HepG2 (cell line): ENCODE results near the gene CREG2. TPM values are rescaled to one million over a fixed set of nuclear protein-coding genes. Genes with fewer than 3 reads are reported as not detected.

Source experiments
- AFF4 ChIP-seq: sonication (generic); formaldehyde crosslinking; IDR thresholded peaks from 2 replicates; pipeline ENCODE4 v1.4.0; 2020; ENCODE audit warnings: missing genetic modification reagents
- BCL3 ChIP-seq: sonication (generic); formaldehyde crosslinking; IDR thresholded peaks from 2 replicates; pipeline ENCODE4 v1.5.1; 2020; ENCODE audit warnings: mild to moderate bottlenecking, missing genetic modification reagents, moderate library complexity
- FOXM1 ChIP-seq: sonication (generic); formaldehyde crosslinking; IDR thresholded peaks from 2 replicates; pipeline ENCODE4 v1.5.0; 2020; ENCODE audit warnings: missing genetic modification reagents
- KDM2A ChIP-seq: sonication (generic); formaldehyde crosslinking; IDR thresholded peaks from 2 replicates; pipeline ENCODE4 v1.4.0; 2020; ENCODE audit warnings: low read depth, missing genetic modification reagents, borderline replicate concordance
- SP2 ChIP-seq: sonication (generic); formaldehyde crosslinking; IDR thresholded peaks from 2 replicates; pipeline ENCODE4 v1.5.1; 2020; ENCODE audit warnings: mild to moderate bottlenecking, missing genetic modification reagents
- THAP8 ChIP-seq: sonication (generic); formaldehyde crosslinking; IDR thresholded peaks from 2 replicates; pipeline ENCODE4 v1.5.1; 2020; ENCODE audit warnings: missing genetic modification reagents, mild to moderate bottlenecking, borderline replicate concordance
- ZBTB39 ChIP-seq: sonication (generic); formaldehyde crosslinking; IDR thresholded peaks from 2 replicates; pipeline ENCODE4 v1.5.0; 2020; ENCODE audit warnings: missing genetic modification reagents
- ZNF431 ChIP-seq: sonication (generic); formaldehyde crosslinking; IDR thresholded peaks from 2 replicates; pipeline ENCODE4 v1.9.0; 2022; ENCODE audit warnings: missing genetic modification reagents, low read depth, mild to moderate bottlenecking, borderline replicate concordance
- ZSCAN12 ChIP-seq: sonication (generic); formaldehyde crosslinking; IDR thresholded peaks from 2 replicates; pipeline ENCODE4 v1.9.0; 2021; ENCODE audit warnings: mild to moderate bottlenecking, missing genetic modification reagents
- ZSCAN30 ChIP-seq: sonication (generic); formaldehyde crosslinking; IDR thresholded peaks from 2 replicates; pipeline ENCODE4 v1.5.0; 2020; ENCODE audit warnings: mild to moderate bottlenecking, missing genetic modification reagents
- polyA plus RNA-seq, 8 experiments: library from polyadenylated mRNA; depleted of rRNA in 3 of 8; stranded (reverse) in 7 of 8; unstranded in 1 of 8; fragments of >200 nt; fragmentation: Illumina TruSeq in 4 of 8; extraction: Trizol in 4 of 8; gene quantifications; 2 replicates each; pipeline versions ENCODE4 v1.2.1 to v1.2.3, GENCODE V29; 2011 to 2016; ENCODE audit warnings: low read depth in 4 of 8, missing spikeins in 1 of 8, mixed read lengths in 1 of 8; ENCODE audit not compliant: insufficient read depth in 1 of 8
- total RNA-seq, 5 experiments: library from RNA; depleted of rRNA; stranded (reverse); fragments of >200 nt; fragmentation: Illumina TruSeq; extraction: Trizol; gene quantifications; 2 replicates each; pipeline ENCODE4 v1.2.3, GENCODE V29; 2016; ENCODE audit warnings: low read depth in 1 of 5
- TF ChIP-seq, protein P1 (sequence below): sonication (generic); formaldehyde crosslinking; IDR thresholded peaks from 2 replicates; pipeline ENCODE4 v1.4.0; 2020; ENCODE audit warnings: mild to moderate bottlenecking, missing genetic modification reagents
- TF ChIP-seq, protein P2 (sequence below): sonication (generic); formaldehyde crosslinking; IDR thresholded peaks from 2 replicates; pipeline ENCODE4 v1.4.0; 2020; ENCODE audit warnings: low read depth, missing genetic modification reagents

Gene CREG2
- total and polyA plus RNA-seq, 2 of the 13 experiments (the other 11 are each of a cell fraction or from before 2014, with no cell fraction given) = 0.18 to 0.26 TPM

GRCh38 chr2:101307950-101308431 lies 79.3 kb downstream of the CREG2 start (continued):
- TF ChIP-seq AFF4 (CRISPR knock-in tag) = 0 out of 2 replicates have a peak, but pooled peaks have one; percentile 49
- 0 out of 2 replicates have a peak, but pooled peaks have one; percentile 9 for TF ChIP-seq ZSCAN30
- TF ChIP-seq, protein P1, sequence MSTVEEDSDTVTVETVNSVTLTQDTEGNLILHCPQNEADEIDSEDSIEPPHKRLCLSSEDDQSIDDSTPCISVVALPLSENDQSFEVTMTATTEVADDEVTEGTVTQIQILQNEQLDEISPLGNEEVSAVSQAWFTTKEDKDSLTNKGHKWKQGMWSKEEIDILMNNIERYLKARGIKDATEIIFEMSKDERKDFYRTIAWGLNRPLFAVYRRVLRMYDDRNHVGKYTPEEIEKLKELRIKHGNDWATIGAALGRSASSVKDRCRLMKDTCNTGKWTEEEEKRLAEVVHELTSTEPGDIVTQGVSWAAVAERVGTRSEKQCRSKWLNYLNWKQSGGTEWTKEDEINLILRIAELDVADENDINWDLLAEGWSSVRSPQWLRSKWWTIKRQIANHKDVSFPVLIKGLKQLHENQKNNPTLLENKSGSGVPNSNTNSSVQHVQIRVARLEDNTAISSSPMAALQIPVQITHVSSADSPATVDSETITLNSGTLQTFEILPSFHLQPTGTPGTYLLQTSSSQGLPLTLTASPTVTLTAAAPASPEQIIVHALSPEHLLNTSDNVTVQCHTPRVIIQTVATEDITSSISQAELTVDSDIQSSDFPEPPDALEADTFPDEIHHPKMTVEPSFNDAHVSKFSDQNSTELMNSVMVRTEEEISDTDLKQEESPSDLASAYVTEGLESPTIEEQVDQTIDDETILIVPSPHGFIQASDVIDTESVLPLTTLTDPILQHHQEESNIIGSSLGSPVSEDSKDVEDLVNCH = 0 out of 2 replicates have a peak, but pooled peaks have one; percentile 5
- TF ChIP-seq ZBTB39 (CRISPR knock-in tag) = peak; percentile 26; the same call in 1 of the 2 replicates
- TF ChIP-seq BCL3 = 0 out of 2 replicates have a peak, but pooled peaks have one; percentile 3
- TF ChIP-seq, protein P2, sequence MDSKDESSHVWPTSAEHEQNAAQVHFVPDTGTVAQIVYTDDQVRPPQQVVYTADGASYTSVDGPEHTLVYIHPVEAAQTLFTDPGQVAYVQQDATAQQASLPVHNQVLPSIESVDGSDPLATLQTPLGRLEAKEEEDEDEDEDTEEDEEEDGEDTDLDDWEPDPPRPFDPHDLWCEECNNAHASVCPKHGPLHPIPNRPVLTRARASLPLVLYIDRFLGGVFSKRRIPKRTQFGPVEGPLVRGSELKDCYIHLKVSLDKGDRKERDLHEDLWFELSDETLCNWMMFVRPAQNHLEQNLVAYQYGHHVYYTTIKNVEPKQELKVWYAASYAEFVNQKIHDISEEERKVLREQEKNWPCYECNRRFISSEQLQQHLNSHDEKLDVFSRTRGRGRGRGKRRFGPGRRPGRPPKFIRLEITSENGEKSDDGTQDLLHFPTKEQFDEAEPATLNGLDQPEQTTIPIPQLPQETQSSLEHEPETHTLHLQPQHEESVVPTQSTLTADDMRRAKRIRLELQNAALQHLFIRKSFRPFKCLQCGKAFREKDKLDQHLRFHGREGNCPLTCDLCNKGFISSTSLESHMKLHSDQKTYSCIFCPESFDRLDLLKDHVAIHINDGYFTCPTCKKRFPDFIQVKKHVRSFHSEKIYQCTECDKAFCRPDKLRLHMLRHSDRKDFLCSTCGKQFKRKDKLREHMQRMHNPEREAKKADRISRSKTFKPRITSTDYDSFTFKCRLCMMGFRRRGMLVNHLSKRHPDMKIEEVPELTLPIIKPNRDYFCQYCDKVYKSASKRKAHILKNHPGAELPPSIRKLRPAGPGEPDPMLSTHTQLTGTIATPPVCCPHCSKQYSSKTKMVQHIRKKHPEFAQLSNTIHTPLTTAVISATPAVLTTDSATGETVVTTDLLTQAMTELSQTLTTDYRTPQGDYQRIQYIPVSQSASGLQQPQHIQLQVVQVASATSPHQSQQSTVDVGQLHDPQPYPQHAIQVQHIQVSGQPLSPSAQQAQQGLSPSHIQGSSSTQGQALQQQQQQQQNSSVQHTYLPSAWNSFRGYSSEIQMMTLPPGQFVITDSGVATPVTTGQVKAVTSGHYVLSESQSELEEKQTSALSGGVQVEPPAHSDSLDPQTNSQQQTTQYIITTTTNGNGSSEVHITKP = 0 out of 2 replicates have a peak, but pooled peaks have one; percentile 36
- TF ChIP-seq THAP8 (CRISPR knock-in tag) = peak; percentile 34; the same call in 1 of the 2 replicates
- TF ChIP-seq ZNF431 (CRISPR knock-in tag) = peak; percentile 29; the same call in 1 of the 2 replicates
- TF ChIP-seq ZSCAN12 (CRISPR knock-in tag) = 0 out of 2 replicates have a peak, but pooled peaks have one; percentile 81
- TF ChIP-seq KDM2A (CRISPR knock-in tag) = peak; percentile 5; the same call in 1 of the 2 replicates
- TF ChIP-seq FOXM1 = no peak
- 0 out of 2 replicates have a peak, but pooled peaks have one; percentile 23 for TF ChIP-seq SP2 (CRISPR knock-in tag)
